GM18519 (cell line): ENCODE measurements around the gene LIPG.

Experiments used
- ATAC-seq: cut with Tn5 transposase; IDR thresholded peaks from one replicate; pipeline ENCODE4 v1.9.1; 2021; ENCODE audit warnings: mild to moderate bottlenecking, moderate library complexity; ENCODE audit not compliant: unreplicated experiment, low FRiP score

The LIPG gene

GRCh38 chr18:49608366-49609255 is 46.8 kb downstream of the LIPG start:
- ATAC-seq = no peak

GRCh38 chr18:49609256-49610021 is 47.6 kb downstream of the LIPG start:
- ATAC-seq = no peak

DNA sequence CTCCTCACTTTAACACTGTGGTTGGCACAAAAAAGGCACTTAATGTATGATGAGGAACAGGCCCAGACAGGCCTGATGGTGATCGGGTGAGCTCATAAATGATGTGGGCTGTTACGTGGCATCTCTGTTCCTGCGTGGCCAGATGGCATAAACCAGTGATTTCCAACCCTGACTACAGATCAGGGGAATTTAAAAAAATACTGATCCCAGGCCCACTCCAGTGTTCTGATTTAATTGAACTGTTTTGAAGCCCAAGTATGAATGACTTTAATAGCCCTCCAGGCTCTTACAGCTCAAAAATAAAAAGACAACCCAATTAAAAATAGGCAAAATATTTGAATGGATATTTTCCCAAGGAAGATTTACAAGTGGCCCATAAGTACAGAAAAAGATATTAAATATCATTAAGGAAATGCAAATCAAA is 48.2 kb downstream of the LIPG start:
- no peak for ATAC-seq

- ATAC-seq = no peak
These were observed 49.5 kb downstream of the LIPG start for GRCh38 chr18:49611316-49611715.

GRCh38 chr18:49612515-49613033 is 50.7 kb downstream of the LIPG start:
- peak; percentile 97 for ATAC-seq

- no peak for ATAC-seq
These were observed 51.3 kb downstream of the LIPG start for GRCh38 chr18:49613141-49613640.

GRCh38 chr18:49613641-49614151 is 51.8 kb downstream of the LIPG start:
- no peak for ATAC-seq

- no peak for ATAC-seq
These were observed 54.9 kb downstream of the LIPG start for GRCh38 chr18:49616618-49617328.

GRCh38 chr18:49617329-49617695 is 55.5 kb downstream of the LIPG start:
- ATAC-seq = no peak

GRCh38 chr18:49617865-49618264 is 56.0 kb downstream of the LIPG start:
- ATAC-seq = no peak

GRCh38 chr18:49618742-49619681 is 57.2 kb downstream of the LIPG start:
- ATAC-seq = no peak

DNA sequence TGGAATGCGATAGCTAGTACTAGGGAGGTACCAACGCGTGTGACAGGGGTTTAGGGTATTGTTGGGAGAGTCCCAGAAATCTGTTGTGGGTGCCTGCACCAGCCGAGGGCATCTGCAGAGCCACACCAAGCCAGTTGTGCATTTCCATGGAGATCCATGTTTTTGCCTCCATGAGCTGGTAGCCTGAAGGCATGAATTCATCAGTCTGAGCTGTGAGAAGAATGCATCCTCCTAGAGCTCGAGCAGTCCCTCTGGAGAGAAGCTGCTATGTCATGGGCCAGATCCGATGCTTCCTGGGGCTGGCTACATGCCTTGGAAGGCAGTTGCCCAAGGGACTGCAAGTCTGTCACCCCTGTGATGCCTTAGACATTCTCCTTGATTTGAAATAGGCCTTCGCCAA is 57.9 kb downstream of the LIPG start:
- no peak for ATAC-seq

DNA sequence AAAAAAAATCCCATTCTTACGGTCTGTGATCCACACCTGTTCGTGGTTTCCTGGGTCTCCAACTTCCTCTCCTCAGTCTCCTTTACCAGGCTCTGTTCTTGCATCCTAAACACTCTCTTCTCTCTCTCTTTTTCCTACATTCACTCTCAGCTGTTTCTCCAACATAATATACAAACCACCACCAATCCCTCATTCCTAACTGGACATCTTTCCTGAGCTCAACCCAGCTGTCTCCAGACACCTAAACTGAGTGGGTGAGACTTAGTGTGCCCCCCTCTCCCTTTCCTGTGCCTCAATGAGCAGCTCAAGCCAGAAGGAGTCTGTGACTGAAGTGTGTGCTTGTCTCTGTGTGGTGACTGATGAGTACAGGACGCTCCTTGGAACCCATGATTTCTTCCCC is 59.4 kb downstream of the LIPG start:
- no peak for ATAC-seq

GRCh38 chr18:49621717-49622351 is 60.0 kb downstream of the LIPG start:
- no peak for ATAC-seq

GRCh38 chr18:49623571-49623970 is 61.7 kb downstream of the LIPG start:
- ATAC-seq = no peak

- no peak for ATAC-seq
These were observed 63.3 kb downstream of the LIPG start for GRCh38 chr18:49625021-49625691.

- ATAC-seq = no peak
These were observed 65.1 kb downstream of the LIPG start for GRCh38 chr18:49626842-49627467.

- ATAC-seq = no peak
These were observed 66.3 kb downstream of the LIPG start for GRCh38 chr18:49628119-49628518.
